Subcutaneous adipose tissue (tissue), 4 donors: Measurements from ENCODE around the gene STK11IP. TPM values are rescaled to one million over a fixed set of nuclear protein-coding genes. Genes with fewer than 3 reads are reported as not detected.

Experiments used
- CTCF ChIP-seq: fragments of 450-650 bp; IDR thresholded peaks from one replicate; pipeline ENCODE4 v1.5.1; 2016; ENCODE audit warnings: low read depth, mild to moderate bottlenecking, control low read depth, antibody characterized with exemption, moderate library complexity
- total RNA-seq, 4 donors: library from RNA; depleted of rRNA; stranded (reverse); fragments of >200 nt; gene quantifications; one replicate each; pipeline ENCODE4 v1.1.0, GENCODE V29; 2016

The STK11IP gene
- total RNA-seq, 4 donors from 2014 or later: 5.4 to 20.5 (median 10.4) TPM

GRCh38 chr2:219596954-219597551 is 604 bp upstream of the STK11IP start:
- no peak for TF ChIP-seq CTCF

- no peak for TF ChIP-seq CTCF
These were observed 836 bp downstream of the STK11IP start for GRCh38 chr2:219598308-219599078.

DNA sequence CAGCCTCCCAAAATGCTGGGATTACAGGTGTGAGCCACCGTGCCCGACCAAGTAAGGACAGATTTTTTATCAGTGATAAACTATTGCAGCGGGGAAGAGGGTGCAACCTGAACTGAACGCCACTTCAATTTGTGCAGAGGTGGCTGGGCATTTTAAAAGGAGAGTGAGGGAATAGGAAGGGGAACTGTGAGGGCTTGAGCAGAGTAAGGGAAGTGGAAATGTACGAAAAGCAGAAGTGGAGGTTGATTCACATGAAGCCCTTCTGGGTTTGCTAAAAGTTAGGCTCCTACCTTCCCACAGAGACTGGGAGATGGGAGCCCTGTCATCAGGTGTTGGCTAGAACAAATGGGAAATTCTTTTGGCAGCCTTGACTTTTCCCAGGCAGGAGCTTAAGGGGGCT is 6.1 kb downstream of the STK11IP start:
- TF ChIP-seq CTCF: no peak

- no peak for TF ChIP-seq CTCF
These were observed 7.9 kb downstream of the STK11IP start for GRCh38 chr2:219605607-219605954.

- no peak for TF ChIP-seq CTCF
These were observed 10.3 kb downstream of the STK11IP start for GRCh38 chr2:219607931-219608330.

GRCh38 chr2:219608399-219608964 is 10.8 kb downstream of the STK11IP start:
- no peak for TF ChIP-seq CTCF

DNA sequence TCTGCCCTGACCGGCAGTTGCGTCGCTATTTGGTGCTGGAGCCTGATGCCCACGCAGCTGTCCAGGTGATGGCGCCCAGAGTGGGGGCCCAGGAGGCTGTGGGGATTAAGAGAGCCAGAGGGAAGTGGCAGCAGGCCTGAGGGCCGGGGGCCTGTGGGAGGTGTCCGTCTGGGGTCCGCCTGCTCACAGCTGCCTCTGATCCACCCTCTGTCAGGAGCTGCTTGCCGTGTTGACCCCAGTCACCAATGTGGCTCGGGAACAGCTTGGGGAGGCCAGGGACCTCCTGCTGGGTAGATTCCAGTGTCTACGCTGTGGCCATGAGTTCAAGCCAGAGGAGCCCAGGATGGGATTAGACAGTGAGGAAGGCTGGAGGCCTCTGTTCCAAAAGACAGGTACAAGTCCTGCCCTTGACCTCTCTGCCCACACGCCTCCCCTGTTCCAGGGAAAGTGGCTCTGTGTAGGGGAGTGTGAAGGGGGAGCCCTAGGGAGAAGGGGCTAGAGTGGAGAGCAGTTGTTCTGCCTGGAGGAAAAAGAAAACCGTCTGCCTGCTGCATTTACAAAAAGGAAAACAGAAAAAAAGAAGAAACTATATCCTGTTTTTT is 11.6 kb downstream of the STK11IP start:
- no peak for TF ChIP-seq CTCF
